Measurements from ENCODE around the gene TBL1X. TPM values are rescaled to one million over a fixed set of nuclear protein-coding genes. Genes with fewer than 3 reads are reported as not detected.

TBL1X gene
- total RNA-seq, 1 experiment from 2014 or later = 31.9 TPM

- Histone ChIP-seq H3F3A (ENCODE audit: low read length, unreplicated experiment) (no peaks in the 10 kb centered on the region), H3K79me2 (ENCODE audit: low read length) (no peaks in the 10 kb centered on the region), H3K4me1 (ENCODE audit: insufficient read depth, low read length) (no peaks in the 10 kb centered on the region), H3K36me3 (ENCODE audit: low read depth, low read length) (no peaks in the 10 kb centered on the region; the same call in none of the 2 replicates), H3K4me3 (ENCODE audit: low read length) (no peak overlapping the region), H3K27me3 (ENCODE audit: low read length) (no peaks in the 10 kb centered on the region), H3K4me2 (ENCODE audit: low read length) (no peak overlapping the region), H3K9me3 (ENCODE audit: low read length) (no peaks in the 10 kb centered on the region), H4K20me1 (ENCODE audit: low read length) (no peaks in the 10 kb centered on the region), H3K27ac (ENCODE audit: low read length) (no peak overlapping the region), H3K9ac (ENCODE audit: low read length) (no peak overlapping the region), H2AFZ (ENCODE audit: low read length) (no peak overlapping the region), H3K9me2 (replicated peaks; ENCODE audit: low read length) (no peaks in the 10 kb centered on the region)
- ChIA-PET CTCF (no interaction called here), POLR2A (ENCODE audit: unreplicated experiment) (no interaction called here)
- no peak for DNase-seq
- no peak for ATAC-seq
- BruUV-seq (replicated peaks) = no TSS peak
- intact Hi-C loops (cut with micrococcal nuclease) = no loop called here
- no peak for TF ChIP-seq EZH2phosphoT487 (IDR thresholded peaks at IDR 0.05; ENCODE audit: borderline replicate concordance, low read length)
Observed at GRCh38 chrX:9687899-9688298, 223.0 kb downstream of the TBL1X start.

- H2AFZ ChIP-seq (ENCODE audit: low read length) = no peak overlapping the region
- no peaks in the 10 kb centered on the region for H3K9me3 ChIP-seq (ENCODE audit: low read length)
- ChIA-PET POLR2A (ENCODE audit: unreplicated experiment) (no interaction called here), CTCF (no interaction called here)
- no peak overlapping the region for H3K4me3 ChIP-seq (ENCODE audit: low read length)
- H3K27me3 ChIP-seq (ENCODE audit: low read length) = no peaks in the 10 kb centered on the region
- H3K4me2 ChIP-seq (ENCODE audit: low read length) = no peak overlapping the region
- H3K9ac ChIP-seq (ENCODE audit: low read length) = no peak overlapping the region
- no TSS peak for BruUV-seq (replicated peaks)
- TF ChIP-seq CTCF (conservative IDR thresholded peaks at IDR 0.05; ENCODE audit: low read depth, low read length) = no peak
- TF ChIP-seq EZH2phosphoT487 (IDR thresholded peaks at IDR 0.05; ENCODE audit: borderline replicate concordance, low read length) = no peak
- TF ChIP-seq EZH2 (IDR thresholded peaks at IDR 0.05; ENCODE audit: low read length, unreplicated experiment) = no peak
- no peaks in the 10 kb centered on the region for H3K79me2 ChIP-seq (ENCODE audit: low read length)
- H4K20me1 ChIP-seq (ENCODE audit: low read length) = no peaks in the 10 kb centered on the region
- no peak for ATAC-seq
- no peaks in the 10 kb centered on the region for H3K9me2 ChIP-seq (replicated peaks; ENCODE audit: low read length)
- no peaks in the 10 kb centered on the region; the same call in none of the 2 replicates for H3K36me3 ChIP-seq (ENCODE audit: low read depth, low read length)
- intact Hi-C loops (cut with micrococcal nuclease) = no loop called here
- no peaks in the 10 kb centered on the region for H3K4me1 ChIP-seq (ENCODE audit: insufficient read depth, low read length)
- no peaks in the 10 kb centered on the region for H3F3A ChIP-seq (ENCODE audit: low read length, unreplicated experiment)
- DNase-seq = no peak
- no peak overlapping the region for H3K27ac ChIP-seq (ENCODE audit: low read length)
Observed at GRCh38 chrX:9688833-9689232, 224.0 kb downstream of the TBL1X start.

GRCh38 chrX:9690046-9690445 lies 225.2 kb downstream of the TBL1X start:
- no peaks in the 10 kb centered on the region for H3K4me1 ChIP-seq (ENCODE audit: insufficient read depth, low read length)
- no peak for TF ChIP-seq CTCF (conservative IDR thresholded peaks at IDR 0.05; ENCODE audit: low read depth, low read length)
- TF ChIP-seq EZH2 (IDR thresholded peaks at IDR 0.05; ENCODE audit: low read length, unreplicated experiment) = no peak
- TF ChIP-seq EZH2phosphoT487 (IDR thresholded peaks at IDR 0.05; ENCODE audit: borderline replicate concordance, low read length) = no peak
- ChIA-PET POLR2A (ENCODE audit: unreplicated experiment) (no interaction called here), CTCF (no interaction called here)
- no peak overlapping the region for H3K4me3 ChIP-seq (ENCODE audit: low read length)
- intact Hi-C loops (cut with micrococcal nuclease) = no loop called here
- H3K27ac ChIP-seq (ENCODE audit: low read length) = no peak overlapping the region
- ATAC-seq (no peak), DNase-seq (no peak)
- H3K9me3 ChIP-seq (ENCODE audit: low read length) = no peaks in the 10 kb centered on the region
- H3F3A ChIP-seq (ENCODE audit: low read length, unreplicated experiment) = no peaks in the 10 kb centered on the region
- H3K4me2 ChIP-seq (ENCODE audit: low read length) = no peak overlapping the region
- H3K27me3 ChIP-seq (ENCODE audit: low read length) = no peaks in the 10 kb centered on the region
- no peak overlapping the region for H3K9ac ChIP-seq (ENCODE audit: low read length)
- no peaks in the 10 kb centered on the region; the same call in none of the 2 replicates for H3K36me3 ChIP-seq (ENCODE audit: low read depth, low read length)
- no peak overlapping the region for H2AFZ ChIP-seq (ENCODE audit: low read length)
- no TSS peak for BruUV-seq (replicated peaks)
- no peaks in the 10 kb centered on the region for H3K79me2 ChIP-seq (ENCODE audit: low read length)
- H4K20me1 ChIP-seq (ENCODE audit: low read length) = no peaks in the 10 kb centered on the region
- H3K9me2 ChIP-seq (replicated peaks; ENCODE audit: low read length) = no peaks in the 10 kb centered on the region
